ENCODE measurements around the gene CHMP5.

DNA sequence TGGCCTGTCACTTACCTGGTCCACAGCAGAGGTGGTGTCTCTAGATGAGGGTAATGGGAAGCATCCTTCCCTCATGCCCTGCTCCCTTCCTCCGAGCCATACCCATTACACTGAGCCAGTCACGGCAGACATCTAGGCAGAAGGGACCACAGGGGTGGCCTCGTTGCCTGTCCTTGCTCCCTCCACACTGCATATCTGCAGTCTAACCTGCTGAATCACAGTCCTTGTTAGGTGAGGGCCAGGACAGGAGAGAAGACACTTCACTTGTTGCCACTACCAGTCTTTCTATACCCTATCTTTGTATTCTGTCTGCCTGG lies 43.3 kb upstream of the CHMP5 start:
- TF ChIP-seq, protein P1, sequence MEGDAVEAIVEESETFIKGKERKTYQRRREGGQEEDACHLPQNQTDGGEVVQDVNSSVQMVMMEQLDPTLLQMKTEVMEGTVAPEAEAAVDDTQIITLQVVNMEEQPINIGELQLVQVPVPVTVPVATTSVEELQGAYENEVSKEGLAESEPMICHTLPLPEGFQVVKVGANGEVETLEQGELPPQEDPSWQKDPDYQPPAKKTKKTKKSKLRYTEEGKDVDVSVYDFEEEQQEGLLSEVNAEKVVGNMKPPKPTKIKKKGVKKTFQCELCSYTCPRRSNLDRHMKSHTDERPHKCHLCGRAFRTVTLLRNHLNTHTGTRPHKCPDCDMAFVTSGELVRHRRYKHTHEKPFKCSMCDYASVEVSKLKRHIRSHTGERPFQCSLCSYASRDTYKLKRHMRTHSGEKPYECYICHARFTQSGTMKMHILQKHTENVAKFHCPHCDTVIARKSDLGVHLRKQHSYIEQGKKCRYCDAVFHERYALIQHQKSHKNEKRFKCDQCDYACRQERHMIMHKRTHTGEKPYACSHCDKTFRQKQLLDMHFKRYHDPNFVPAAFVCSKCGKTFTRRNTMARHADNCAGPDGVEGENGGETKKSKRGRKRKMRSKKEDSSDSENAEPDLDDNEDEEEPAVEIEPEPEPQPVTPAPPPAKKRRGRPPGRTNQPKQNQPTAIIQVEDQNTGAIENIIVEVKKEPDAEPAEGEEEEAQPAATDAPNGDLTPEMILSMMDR (IDR thresholded peaks at IDR 0.05): no peak
- no peak for TF ChIP-seq POLR2A (IDR thresholded peaks at IDR 0.05)

Data from thyroid gland (tissue), 4 donors.